NCI-H2171 (cell line): ENCODE results near the gene LRP5.
"Not testable (repeated sequence)": the region's sequence is repeated elsewhere in the genome, so short reads cannot be mapped to it uniquely, and the experiment has no call there.

Experiments used
- DNase-seq: peaks from one replicate; lab custom pipeline; 2025; lab: John Stamatoyannopoulos, UW

The LRP5 gene

DNA sequence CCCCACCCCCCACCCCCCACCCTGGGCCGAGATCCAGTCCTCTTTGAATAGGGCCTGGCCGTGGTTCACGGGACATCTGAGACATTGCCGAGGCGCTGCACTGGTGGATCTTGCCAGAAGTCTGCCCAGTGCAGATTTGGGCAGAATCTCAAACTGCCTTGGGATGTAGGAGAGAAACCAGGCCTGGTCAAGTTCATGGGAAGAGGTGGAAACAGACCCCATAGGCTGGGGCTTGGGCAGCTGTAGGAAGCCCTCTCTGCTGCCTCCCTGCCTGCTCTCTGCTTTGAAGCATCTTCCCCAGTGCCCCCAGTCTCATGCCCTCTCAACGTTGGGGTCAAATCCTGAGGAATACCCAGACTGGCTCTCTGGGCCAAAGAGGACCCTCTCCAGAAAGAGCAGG is 132.2 kb downstream of the LRP5 start:
- DNase-seq, result no peak

DNA sequence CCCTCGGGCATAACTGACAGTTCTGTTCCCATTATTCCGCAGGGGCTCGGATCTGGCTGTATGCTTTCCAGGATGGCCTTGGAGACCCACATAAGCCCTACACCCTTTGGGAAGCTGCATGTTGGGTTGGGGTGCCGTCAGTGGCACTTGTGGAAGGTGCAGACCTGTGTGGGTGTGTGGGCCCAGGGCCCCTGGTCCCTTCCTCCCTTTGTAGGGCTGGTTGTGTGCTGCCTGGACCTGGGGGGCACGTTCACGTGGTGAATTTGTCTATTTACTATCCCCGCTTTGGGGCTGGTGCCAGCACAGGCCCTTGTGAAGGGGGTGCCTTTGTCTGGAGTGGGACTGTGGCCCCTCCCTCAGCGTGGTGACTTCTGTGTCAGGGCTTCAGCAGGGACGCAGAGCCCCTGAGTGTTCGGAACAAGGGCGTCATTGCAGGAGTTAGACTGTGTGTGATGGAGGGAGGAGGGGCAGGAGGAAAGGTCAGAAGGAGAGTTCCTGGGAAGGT is 133.2 kb downstream of the LRP5 start:
- DNase-seq, result no peak

GRCh38 chr11:68446046-68446725 is 133.8 kb downstream of the LRP5 start:
- no peak for DNase-seq

DNA sequence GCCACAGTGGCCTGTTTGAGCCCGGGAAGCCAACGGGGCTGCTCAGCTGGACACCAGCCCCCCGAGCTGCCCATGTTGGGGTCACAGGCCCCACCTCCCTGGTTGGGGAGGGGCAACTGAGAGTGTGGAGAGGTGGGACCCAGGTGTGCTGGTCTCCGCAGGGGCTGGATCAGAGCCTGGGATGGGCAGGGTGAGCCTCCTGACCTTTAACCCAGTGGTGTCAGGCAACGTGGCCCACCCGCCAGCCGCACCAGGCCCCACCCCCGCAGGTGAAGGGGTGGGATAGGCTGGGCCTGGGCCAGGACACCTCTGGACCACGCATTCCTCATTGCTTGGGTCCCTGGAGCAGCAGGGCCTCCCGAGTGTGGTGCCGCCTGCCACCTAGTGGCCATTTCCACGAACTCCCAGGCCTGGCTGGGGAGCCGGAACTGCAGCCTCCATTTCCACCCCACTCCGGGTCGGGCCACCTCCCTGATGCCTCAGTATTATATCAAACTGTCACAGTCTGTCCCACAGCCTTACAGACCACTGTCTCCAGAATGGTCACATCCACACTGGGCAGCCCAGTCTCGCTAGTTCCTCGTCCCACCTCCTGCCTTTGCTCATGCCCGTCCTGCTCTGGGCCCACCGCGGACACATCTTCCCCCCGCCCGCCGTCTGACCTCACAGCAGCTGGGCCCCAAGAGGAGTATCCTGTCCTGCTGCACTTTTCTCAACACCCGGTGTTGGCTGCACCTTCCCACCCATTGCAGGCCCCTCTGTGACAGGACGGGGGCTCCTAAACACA is 134.8 kb downstream of the LRP5 start:
- DNase-seq, result no peak

- not testable (repeated sequence) for DNase-seq
Observed at GRCh38 chr11:68447914-68448313, 135.5 kb downstream of the LRP5 start.

DNA sequence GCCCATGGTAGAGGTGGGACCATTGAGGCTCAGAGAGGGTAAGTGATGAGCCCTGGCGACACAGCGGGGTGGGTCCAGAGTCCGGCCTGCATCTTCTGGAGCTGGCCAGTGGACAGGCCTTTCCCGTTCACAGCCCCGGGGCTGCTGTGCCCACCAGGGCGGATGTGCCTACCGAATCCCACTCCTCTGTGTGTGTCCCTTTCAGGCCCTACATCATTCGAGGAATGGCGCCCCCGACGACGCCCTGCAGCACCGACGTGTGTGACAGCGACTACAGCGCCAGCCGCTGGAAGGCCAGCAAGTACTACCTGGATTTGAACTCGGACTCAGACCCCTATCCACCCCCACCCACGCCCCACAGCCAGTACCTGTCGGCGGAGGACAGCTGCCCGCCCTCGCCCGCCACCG is 136.2 kb downstream of the LRP5 start:
- no peak for DNase-seq

- no peak for DNase-seq
Observed at GRCh38 chr11:68449951-68450350, 137.6 kb downstream of the LRP5 start.

DNA sequence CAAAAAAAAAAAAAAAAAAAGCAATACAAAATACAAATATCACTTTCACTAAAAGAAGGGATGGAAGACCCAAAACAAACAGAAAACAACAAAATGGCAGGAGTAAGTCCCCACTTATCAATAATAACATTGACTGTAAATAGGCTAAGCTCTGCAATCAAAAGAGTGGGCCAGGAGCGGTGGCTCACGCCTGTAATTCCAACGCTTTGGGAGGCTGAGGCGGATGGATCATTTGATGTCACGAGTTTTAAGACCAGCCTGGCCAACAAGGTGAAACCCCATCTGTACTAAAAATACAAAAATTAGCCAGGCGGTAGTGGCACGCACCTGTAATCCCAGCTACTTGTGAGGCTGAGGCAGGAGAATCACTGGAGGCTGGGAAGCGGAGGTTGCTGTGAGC is 138.3 kb downstream of the LRP5 start:
- DNase-seq, result no peak

- DNase-seq, result no peak
Observed at GRCh38 chr11:68454767-68455166, 142.4 kb downstream of the LRP5 start.

- DNase-seq, result no peak
Observed at GRCh38 chr11:68455485-68455884, 143.1 kb downstream of the LRP5 start.

- DNase-seq, result no peak
Observed at GRCh38 chr11:68457216-68457897, 145.0 kb downstream of the LRP5 start.

DNA sequence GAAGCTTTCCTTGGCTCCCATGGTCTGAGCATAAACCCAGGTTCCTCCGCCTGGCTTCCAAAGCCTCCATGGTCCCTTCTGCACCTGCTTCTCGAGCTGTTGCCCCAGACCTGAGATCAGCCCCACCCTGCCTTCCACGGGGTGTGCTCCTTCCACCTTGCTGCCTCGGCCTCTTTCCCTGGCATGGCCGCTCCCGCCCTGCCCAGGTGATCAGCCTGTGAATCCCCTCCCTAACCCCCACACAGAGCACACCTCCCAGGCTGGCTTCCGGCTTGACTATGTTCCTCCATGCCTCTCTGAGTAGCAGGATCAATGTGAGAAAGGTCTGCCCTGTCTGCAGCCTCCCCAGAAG is 145.5 kb downstream of the LRP5 start:
- no peak for DNase-seq

GRCh38 chr11:68458340-68458739 is 145.9 kb downstream of the LRP5 start:
- not testable (repeated sequence) for DNase-seq

- peak; percentile 88 for DNase-seq
Observed at GRCh38 chr11:68459886-68460740, 147.7 kb downstream of the LRP5 start.

- no peak for DNase-seq
Observed at GRCh38 chr11:68460741-68461574, 148.6 kb downstream of the LRP5 start, which contains the start of gene PPP6R3. Gene PPP6R3, plus strand, starts transcription at chr11:68460752. Its CDS starts 76,913 bp downstream, at chr11:68537665.

DNA sequence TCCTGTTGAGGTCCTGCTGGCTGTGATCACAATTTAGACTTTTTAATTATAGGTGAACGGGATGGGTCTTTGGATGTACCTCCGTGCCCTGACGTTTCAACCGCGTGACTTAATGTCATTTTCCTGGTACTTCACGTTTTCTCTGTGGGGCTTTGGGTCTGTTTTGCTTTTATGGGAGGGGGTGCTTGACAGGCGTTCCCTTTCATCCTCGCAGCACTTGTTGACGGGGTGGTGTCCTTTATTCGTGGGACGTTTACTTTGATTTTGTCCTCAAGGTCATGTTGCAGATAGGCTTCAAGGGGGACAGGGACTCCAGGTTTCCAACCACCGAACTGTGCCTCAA is 149.2 kb downstream of the LRP5 start:
- no peak for DNase-seq

GRCh38 chr11:68463714-68464113 is 151.3 kb downstream of the LRP5 start:
- no peak for DNase-seq

DNA sequence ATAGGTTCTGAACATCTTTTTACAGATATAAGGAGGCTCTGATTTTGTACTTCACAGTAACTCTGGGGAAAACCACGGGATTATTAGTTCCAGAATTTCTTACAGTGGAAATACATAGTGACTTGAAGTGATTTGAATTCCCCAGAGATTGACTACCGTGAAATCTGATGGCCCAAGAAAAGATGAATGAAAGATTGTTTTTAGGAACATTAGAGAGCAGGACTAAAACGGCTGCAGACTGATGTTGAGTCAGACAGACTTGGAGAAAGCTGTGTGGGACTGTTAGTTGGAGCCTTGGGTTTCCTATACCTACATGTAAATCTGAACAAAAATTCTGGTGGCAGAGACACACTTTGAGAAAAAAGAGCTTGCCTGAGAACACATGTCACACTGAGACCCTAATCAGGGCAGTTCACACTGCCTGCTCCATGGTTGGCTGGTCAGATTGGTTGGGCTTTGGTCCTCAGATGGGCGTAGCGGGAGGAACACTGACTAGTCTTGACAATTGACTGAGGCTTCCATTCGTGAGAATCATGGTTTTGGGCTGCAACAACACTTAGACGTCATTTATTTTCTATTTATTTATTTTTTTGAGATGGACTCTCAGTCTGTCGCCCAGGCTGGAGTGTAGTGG is 154.9 kb downstream of the LRP5 start:
- no peak for DNase-seq

- no peak for DNase-seq
Observed at GRCh38 chr11:68468217-68468828, 155.9 kb downstream of the LRP5 start.

- no peak for DNase-seq
Observed at GRCh38 chr11:68469122-68469521, 156.7 kb downstream of the LRP5 start.
